Activated T-helper 2 cell treated with anti-CD3 and anti-CD28 coated beads, Interferon-gamma antibody, Interleukin-2, Interleukin-4, amounts not matched to agents 10 μg/mL and 5 μg/mL and 100 μg/mL, durations not matched to agents 14 hours and 24 hours and 36 hours (primary cell): ENCODE data around the gene GAREM1. TPM values are rescaled to one million over a fixed set of nuclear protein-coding genes. Genes with fewer than 3 reads are reported as not detected.

Experiments used
- DNase-seq: peaks from one replicate; pipeline ENCODE4 v3.0.0; 2021; ENCODE audit warnings: low spot score
- H3K27ac Mint-ChIP-seq: one replicate; pipeline ENCODE4 v1.8.0; 2021; ENCODE audit warnings: mixed read lengths
- H3K27me3 Mint-ChIP-seq: one replicate; pipeline ENCODE4 v1.8.0; 2021; ENCODE audit warnings: low read depth, mixed read lengths
- H3K36me3 Mint-ChIP-seq: one replicate; pipeline ENCODE4 v1.8.0; 2021; ENCODE audit warnings: low read depth, mixed read lengths
- H3K4me1 Mint-ChIP-seq: one replicate; pipeline ENCODE4 v1.8.0; 2021; ENCODE audit warnings: low read depth, mixed read lengths
- H3K4me3 Mint-ChIP-seq: one replicate; pipeline ENCODE4 v1.8.0; 2021; ENCODE audit warnings: low read depth, mild to moderate bottlenecking, moderate library complexity, mixed read lengths
- H3K9me3 Mint-ChIP-seq: one replicate; pipeline ENCODE4 v1.8.0; 2021; ENCODE audit warnings: mixed read lengths
- intact Hi-C: fragments of 100-400 bp; cut with micrococcal nuclease; formaldehyde crosslinking; loops from one replicate; pipeline ENCODE4 v1.15.1; 2023
- total RNA-seq: library from RNA; stranded (reverse); gene quantifications from 2 replicates; pipeline ENCODE4 v1.2.3, GENCODE V29; 2022

Gene GAREM1
- total RNA-seq, 1 donor from 2014 or later, result not detected

DNA sequence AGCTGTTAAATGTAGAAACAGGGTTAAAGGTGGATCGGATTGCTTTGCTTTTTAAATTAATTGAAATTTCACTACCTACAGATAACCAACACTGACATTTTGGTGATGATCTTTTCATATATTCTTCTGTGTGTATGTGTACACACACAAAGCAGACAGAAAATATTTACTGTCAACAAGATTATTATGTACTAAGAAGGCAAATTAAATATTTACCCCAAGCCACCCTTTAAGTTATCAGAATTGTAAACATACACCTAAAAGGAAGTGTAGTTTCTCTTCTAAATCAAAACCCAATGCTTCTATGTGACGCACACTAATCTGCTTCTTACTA lies 98.7 kb downstream of the GAREM1 start:
- Mint-ChIP-seq H3K4me1 (no peaks in the 10 kb centered on the region), H3K27me3 (peaks cover 11% of the 10 kb centered on the region), H3K9me3 (no peaks in the 10 kb centered on the region), H3K36me3 (no peaks in the 10 kb centered on the region), H3K4me3 (no peak overlapping the region), H3K27ac (no peak overlapping the region)
- intact Hi-C loops, result no loop called here
- no peak for DNase-seq

DNA sequence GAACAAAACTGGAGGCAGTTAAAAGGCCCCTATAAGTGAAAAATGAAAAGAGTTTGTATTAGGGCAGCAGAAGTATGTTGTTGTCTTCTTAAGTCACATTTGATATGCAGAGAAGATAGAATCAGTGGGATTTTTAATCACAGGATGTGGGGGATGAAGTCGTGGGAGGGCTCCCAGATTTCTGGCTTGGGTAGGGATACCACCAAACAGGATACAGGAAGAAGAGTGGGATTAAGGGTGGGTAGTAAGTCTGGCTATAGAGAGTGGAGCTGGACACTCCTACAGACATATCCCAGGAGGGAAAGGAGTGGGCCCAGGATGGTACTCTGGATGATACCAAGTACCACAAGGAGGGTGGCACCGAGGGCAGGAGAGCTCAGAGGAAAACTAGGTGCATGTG lies 99.3 kb downstream of the GAREM1 start:
- H3K9me3 Mint-ChIP-seq, result no peaks in the 10 kb centered on the region
- peaks cover 12% of the 10 kb centered on the region for H3K27me3 Mint-ChIP-seq
- H3K4me3 Mint-ChIP-seq, result no peak overlapping the region
- intact Hi-C loops, result no loop called here
- DNase-seq, result no peak
- H3K36me3 Mint-ChIP-seq, result no peaks in the 10 kb centered on the region
- H3K27ac Mint-ChIP-seq, result no peak overlapping the region
- no peaks in the 10 kb centered on the region for H3K4me1 Mint-ChIP-seq

DNA sequence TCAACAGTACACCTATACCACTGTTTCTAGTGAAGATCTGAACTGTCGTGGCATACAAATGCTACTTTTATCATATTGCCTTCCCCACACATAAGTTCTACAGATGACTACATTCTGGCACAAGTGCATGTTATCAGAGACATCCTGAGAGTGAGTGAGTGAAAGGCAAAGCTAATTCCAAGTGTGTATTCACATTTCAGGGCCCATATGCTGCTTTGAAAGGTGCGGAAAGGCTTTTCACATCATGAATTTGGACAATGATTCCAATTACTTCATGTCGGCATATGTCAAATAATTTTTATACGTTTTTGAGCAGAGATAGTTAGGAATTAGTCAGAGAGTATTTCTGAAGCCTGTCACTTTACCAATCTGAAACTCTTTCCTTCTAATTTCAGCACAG lies 101.7 kb downstream of the GAREM1 start:
- no peak overlapping the region for H3K27ac Mint-ChIP-seq
- H3K36me3 Mint-ChIP-seq, result no peaks in the 10 kb centered on the region
- H3K27me3 Mint-ChIP-seq, result peaks cover 9% of the 10 kb centered on the region
- H3K4me3 Mint-ChIP-seq, result no peak overlapping the region
- H3K4me1 Mint-ChIP-seq, result no peaks in the 10 kb centered on the region
- DNase-seq, result no peak
- intact Hi-C loops, result no loop called here
- H3K9me3 Mint-ChIP-seq, result no peaks in the 10 kb centered on the region

DNA sequence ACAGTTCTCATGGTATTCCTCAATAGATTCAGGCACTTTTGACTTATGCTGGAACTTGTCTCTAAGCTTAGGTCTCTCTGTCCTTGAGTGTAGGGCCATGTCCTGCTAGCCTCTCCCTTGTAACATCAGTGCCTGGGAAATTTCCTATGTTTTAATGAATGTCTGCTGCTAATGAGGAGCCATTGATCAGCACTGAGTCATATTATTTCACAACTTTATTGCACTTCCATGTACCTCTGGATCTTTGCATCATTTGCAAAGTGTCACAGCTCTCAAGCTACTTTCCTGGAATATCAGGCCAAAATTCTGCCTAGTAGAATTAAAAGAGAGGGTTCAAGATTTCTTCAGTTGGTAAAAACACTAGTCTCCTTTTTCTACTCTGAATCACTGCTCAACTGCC lies 102.5 kb downstream of the GAREM1 start:
- no peaks in the 10 kb centered on the region for H3K4me1 Mint-ChIP-seq
- intact Hi-C loops, result no loop called here
- no peaks in the 10 kb centered on the region for H3K9me3 Mint-ChIP-seq

DNA sequence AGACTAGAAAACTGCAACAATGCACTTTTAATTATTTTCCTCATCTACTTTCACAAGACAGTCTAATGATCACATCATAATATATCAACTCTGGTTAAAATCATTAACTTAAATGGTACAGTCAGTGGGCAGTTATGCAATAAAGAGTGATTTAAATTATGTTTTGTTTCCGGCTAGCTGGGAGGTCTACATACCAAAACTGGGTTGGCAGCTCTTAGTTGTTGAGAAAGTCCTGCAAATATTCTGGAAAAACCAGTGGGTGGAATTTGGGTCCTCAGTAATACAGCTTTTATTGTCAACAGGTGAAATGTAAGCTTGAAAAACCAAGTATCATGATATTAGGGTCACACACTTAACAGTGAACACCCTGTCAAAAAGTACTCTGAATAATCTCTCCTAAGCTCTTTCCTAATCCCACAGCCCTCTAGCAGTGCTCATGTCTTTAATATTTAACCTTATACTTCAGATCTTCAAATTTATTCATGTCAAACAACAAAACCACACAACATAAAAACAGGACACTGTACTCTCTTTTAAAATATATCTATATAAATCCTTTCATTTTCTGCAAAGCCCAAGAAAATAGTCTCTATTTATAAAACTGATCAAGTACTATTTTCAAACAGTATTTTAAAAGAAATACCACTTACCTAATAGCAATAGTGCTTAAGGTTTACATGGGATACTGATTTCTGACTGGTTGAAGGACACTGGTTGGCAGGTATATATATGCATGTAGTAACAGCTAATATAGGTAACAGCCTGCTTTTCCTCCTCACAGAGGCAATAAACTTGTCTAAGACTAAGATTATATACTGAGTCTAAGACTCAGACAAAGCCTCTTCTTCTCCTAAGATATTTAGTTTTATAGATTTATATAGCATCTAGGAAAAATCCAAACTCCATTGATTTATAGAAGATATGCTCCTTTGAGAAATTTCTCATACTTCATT lies 103.8 kb downstream of the GAREM1 start:
- H3K4me3 Mint-ChIP-seq, result no peak overlapping the region
- H3K36me3 Mint-ChIP-seq, result no peaks in the 10 kb centered on the region
- no peak for DNase-seq
- no peaks in the 10 kb centered on the region for H3K4me1 Mint-ChIP-seq
- no peak overlapping the region for H3K27ac Mint-ChIP-seq
- H3K9me3 Mint-ChIP-seq, result no peaks in the 10 kb centered on the region
- intact Hi-C loops, result no loop called here
- peaks cover 9% of the 10 kb centered on the region for H3K27me3 Mint-ChIP-seq

More for the DNA sequence above, 102.5 kb downstream of the GAREM1 start:
- H3K4me3 Mint-ChIP-seq, result no peak overlapping the region
- no peak for DNase-seq
- peaks cover 9% of the 10 kb centered on the region for H3K27me3 Mint-ChIP-seq
- H3K27ac Mint-ChIP-seq, result no peak overlapping the region
- H3K36me3 Mint-ChIP-seq, result no peaks in the 10 kb centered on the region

DNA sequence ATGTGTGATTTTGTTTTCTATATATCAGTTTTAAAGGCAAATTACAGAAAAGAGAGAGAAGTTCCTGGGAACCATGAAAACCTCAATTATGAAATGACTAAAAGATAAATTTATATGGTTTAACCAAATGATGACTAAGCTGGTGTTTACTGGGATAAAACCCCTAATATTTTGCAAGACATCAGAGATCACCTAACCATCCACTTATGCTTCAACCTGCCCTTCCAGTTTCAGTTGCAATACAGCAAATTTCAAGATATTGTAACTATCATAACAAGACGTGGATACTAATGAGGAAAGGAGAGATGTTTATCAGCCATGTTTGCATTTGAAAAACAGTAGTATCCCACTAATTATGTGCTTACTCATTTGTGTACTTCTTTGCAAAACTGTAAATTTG lies 108.2 kb downstream of the GAREM1 start:
- intact Hi-C loops, result no loop called here
- Mint-ChIP-seq H3K4me1 (no peaks in the 10 kb centered on the region), H3K27ac (no peak overlapping the region)

DNA sequence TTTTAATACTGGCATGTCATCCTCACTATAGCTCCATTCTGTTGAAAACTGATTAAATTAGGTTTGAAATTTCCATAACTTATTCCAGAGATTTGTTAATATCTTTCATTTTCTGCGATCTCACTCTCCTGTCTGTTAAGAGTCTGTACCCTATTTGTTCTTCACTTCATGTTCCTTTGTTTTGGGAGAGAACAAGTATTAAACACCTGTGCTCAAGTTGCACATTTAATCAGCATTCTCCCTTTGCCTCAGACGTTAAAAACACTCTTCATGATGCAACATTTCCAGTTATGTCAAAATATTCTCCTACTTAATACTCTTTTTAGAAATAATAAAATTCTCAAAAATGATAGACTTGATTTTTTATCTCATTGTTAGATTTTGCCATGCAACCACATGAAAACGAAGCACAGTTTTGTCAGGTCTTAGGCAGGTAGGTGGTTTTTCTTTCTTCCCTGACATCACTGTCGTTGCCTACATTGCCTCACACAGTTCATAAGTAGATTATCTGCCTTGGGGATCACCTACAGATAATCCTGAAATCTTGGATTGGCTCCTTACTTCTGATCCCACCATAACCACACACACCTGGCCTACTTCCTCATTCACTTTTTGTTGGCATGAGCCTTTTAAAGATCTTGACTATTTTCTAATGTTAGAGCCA lies 109.9 kb downstream of the GAREM1 start:
- Mint-ChIP-seq H3K4me3 (no peak overlapping the region), H3K9me3 (no peaks in the 10 kb centered on the region), H3K36me3 (no peaks in the 10 kb centered on the region), H3K4me1 (no peaks in the 10 kb centered on the region), H3K27me3 (peaks cover 5% of the 10 kb centered on the region), H3K27ac (no peak overlapping the region)
- no peak for DNase-seq
- intact Hi-C loops, result no loop called here

More for the DNA sequence above, 108.2 kb downstream of the GAREM1 start:
- H3K9me3 Mint-ChIP-seq, result no peaks in the 10 kb centered on the region
- DNase-seq, result no peak
- H3K27me3 Mint-ChIP-seq, result peaks cover 5% of the 10 kb centered on the region
- H3K4me3 Mint-ChIP-seq, result no peak overlapping the region
- H3K36me3 Mint-ChIP-seq, result no peaks in the 10 kb centered on the region

DNA sequence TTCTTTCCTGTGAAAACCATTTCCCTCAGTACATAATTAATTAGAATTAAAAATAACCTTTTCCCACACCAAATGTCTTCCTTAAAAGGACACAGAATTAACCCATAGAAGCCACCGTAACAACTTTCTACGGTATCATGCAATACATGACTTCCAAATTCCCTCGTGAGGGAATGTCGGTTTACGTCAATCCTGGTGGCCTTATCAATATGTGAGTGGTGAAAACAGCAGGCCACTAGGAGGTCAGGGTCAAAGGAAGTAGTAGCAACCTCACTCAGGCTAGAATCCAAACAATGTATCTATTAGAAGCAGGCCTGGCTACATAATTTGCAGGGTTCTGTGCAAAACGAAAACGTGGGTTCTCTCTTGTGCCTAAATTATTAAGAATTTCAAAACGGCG lies 112.2 kb downstream of the GAREM1 start:
- H3K4me1 Mint-ChIP-seq, result no peaks in the 10 kb centered on the region
- H3K36me3 Mint-ChIP-seq, result no peaks in the 10 kb centered on the region
- intact Hi-C loops, result loop anchor here (10.0 kb wide), 1 partner anchor 204 kb away; no protein-coding TSS in a partner anchor

DNA sequence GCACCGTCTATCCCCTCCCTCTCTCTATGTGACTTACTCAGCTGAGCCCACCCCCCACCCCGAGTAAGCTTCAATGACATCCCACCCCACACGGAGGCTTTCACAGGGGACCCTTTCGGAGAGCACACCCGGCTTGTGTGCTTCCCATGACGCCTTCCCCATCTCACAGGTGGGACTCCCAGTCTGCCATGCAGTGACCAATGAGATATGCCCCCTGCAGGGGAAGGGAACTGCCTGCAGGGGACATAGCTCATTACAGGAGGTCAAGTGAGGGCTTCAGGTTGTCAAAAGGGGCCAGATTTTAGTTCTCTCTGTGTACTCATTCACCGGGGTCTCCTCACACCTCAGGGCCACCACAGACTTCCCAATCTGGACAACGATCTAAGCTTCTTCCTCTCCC lies 112.6 kb downstream of the GAREM1 start:
- intact Hi-C loops, result loop anchor here (10.0 kb wide), 1 partner anchor 203 kb away; no protein-coding TSS in a partner anchor
- Mint-ChIP-seq H3K27ac (no peak overlapping the region), H3K36me3 (no peaks in the 10 kb centered on the region), H3K27me3 (peaks cover 5% of the 10 kb centered on the region), H3K4me1 (no peaks in the 10 kb centered on the region), H3K9me3 (no peaks in the 10 kb centered on the region), H3K4me3 (no peak overlapping the region)
- DNase-seq, result no peak

More for the DNA sequence above, 112.2 kb downstream of the GAREM1 start:
- H3K9me3 Mint-ChIP-seq, result no peaks in the 10 kb centered on the region
- no peak overlapping the region for H3K27ac Mint-ChIP-seq
- no peak for DNase-seq
- peaks cover 5% of the 10 kb centered on the region for H3K27me3 Mint-ChIP-seq
- H3K4me3 Mint-ChIP-seq, result no peak overlapping the region

DNA sequence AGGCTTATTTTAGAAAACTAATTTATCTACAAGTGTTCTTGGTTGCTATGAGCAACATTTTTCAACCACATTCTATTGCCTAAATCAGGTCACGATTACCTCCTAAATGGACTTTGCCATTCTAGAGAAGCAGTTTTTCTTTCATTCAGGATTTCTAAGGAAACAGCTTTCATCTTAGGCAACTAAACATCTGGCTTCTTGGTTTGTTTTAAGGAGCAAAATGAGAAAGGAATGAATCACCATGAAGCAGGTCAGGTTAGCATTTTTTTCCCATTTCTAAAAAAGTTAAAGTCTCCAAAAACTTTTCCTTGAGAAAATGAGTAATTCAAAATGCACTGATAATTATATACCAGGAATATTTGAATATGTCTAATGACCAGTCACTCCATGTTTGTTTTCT lies 114.8 kb downstream of the GAREM1 start:
- H3K4me3 Mint-ChIP-seq, result no peak overlapping the region
- no peaks in the 10 kb centered on the region for H3K4me1 Mint-ChIP-seq
- H3K9me3 Mint-ChIP-seq, result no peaks in the 10 kb centered on the region
- H3K27ac Mint-ChIP-seq, result no peak overlapping the region
- peaks cover 11% of the 10 kb centered on the region for H3K27me3 Mint-ChIP-seq
- intact Hi-C loops, result loop anchor here (10.0 kb wide), 1 partner anchor 201 kb away; no protein-coding TSS in a partner anchor
- DNase-seq, result no peak
- no peaks in the 10 kb centered on the region for H3K36me3 Mint-ChIP-seq

DNA sequence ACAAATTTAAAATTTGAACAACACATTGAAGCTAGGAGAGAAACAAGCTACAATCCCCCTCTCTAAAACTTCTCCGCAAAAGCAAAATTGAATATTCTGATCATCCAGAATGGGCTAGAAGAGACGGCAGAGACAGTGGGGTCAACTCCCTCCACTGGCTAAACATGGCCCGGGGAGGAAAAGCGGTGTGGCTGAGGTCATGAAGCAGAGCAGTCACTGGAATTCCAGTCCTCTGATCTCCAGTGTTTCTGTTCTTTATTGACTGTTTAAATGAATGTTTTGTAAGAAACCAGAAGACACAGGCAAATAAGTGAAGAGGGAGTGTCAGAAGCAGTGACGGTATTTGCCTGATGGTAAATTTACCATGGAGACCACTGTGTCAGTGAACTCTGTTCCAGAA lies 116.2 kb downstream of the GAREM1 start:
- H3K36me3 Mint-ChIP-seq, result no peaks in the 10 kb centered on the region
- no peaks in the 10 kb centered on the region for H3K9me3 Mint-ChIP-seq
- no peak for DNase-seq
- intact Hi-C loops, result loop anchor here (10.0 kb wide), 1 partner anchor 200 kb away; no protein-coding TSS in a partner anchor
- H3K27me3 Mint-ChIP-seq, result peaks cover 15% of the 10 kb centered on the region
- no peaks in the 10 kb centered on the region for H3K4me1 Mint-ChIP-seq
- no peak overlapping the region for H3K27ac Mint-ChIP-seq
- no peak overlapping the region for H3K4me3 Mint-ChIP-seq

DNA sequence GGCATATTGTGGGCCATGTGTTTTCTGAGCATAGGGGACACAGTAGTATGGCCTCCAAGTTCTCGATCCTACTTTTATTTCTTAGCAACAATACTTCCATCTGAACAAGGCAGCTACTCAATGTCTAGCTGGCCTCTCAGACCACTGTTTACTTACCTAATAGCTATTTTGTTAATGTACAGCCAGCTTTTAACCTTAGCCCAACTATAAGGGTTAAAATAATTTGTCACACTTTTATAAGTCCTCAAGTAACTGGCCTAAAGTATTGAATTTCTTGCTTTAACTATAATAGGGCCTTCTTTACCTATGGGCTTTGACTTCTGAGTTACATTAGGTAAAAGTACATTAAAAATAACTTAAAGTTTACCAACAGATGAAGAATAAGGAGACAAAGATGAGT lies 117.4 kb downstream of the GAREM1 start:
- Mint-ChIP-seq H3K27ac (no peak overlapping the region), H3K4me3 (no peak overlapping the region), H3K36me3 (no peaks in the 10 kb centered on the region), H3K9me3 (no peaks in the 10 kb centered on the region), H3K27me3 (peaks cover 15% of the 10 kb centered on the region), H3K4me1 (no peaks in the 10 kb centered on the region)
- no peak for DNase-seq
- intact Hi-C loops, result loop anchor here (10.0 kb wide), 1 partner anchor 198 kb away; no protein-coding TSS in a partner anchor

DNA sequence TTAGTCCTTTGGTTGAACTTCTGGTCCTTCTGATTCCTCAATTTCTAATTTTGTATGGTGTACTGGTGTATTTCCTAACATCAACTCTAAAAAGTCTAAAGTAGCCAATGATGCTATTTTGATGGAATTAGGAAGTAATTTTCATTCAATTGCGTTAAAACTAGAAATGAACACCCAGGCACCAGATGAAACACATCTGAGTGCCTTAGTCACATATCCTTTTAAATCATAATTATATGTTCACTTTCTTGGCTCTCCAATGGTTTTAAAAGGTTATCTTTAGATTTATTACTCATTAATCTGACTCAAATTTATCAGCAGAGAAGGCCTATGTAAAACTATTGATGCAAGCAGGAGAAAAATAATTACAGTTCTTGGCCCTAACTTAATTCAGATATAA lies 119.7 kb downstream of the GAREM1 start:
- no peak for DNase-seq
- Mint-ChIP-seq H3K36me3 (no peaks in the 10 kb centered on the region), H3K27me3 (peaks cover 16% of the 10 kb centered on the region), H3K27ac (no peak overlapping the region), H3K4me1 (no peaks in the 10 kb centered on the region), H3K9me3 (no peaks in the 10 kb centered on the region), H3K4me3 (no peak overlapping the region)
- intact Hi-C loops, result loop anchor here (10.0 kb wide), 1 partner anchor 196 kb away; no protein-coding TSS in a partner anchor
